Measurements from ENCODE around the gene UMOD.

DNA sequence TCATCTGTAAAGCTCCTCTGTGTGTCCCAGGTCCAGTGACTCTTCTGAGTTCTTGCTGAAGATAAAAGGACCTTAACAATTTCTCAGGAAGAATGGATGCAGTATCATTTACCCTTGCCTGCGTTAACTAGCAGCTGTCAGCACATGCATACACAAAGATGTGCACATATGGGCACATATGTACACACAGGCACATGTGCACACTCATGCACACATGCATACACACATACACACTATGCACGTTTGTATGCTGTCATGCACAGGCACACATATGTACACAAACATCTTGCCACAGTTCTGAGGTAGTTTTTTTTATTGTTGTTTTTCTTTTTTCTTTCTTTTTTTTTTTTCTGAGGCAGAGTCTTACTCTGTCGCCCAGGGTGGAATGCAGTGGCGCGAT lies 50.1 kb downstream of the UMOD start:
- TF ChIP-seq, protein P1, sequence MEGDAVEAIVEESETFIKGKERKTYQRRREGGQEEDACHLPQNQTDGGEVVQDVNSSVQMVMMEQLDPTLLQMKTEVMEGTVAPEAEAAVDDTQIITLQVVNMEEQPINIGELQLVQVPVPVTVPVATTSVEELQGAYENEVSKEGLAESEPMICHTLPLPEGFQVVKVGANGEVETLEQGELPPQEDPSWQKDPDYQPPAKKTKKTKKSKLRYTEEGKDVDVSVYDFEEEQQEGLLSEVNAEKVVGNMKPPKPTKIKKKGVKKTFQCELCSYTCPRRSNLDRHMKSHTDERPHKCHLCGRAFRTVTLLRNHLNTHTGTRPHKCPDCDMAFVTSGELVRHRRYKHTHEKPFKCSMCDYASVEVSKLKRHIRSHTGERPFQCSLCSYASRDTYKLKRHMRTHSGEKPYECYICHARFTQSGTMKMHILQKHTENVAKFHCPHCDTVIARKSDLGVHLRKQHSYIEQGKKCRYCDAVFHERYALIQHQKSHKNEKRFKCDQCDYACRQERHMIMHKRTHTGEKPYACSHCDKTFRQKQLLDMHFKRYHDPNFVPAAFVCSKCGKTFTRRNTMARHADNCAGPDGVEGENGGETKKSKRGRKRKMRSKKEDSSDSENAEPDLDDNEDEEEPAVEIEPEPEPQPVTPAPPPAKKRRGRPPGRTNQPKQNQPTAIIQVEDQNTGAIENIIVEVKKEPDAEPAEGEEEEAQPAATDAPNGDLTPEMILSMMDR (IDR thresholded peaks at IDR 0.05; ENCODE audit: insufficient read depth, low read length, poor library complexity, severe bottlenecking) = no peak
- TF ChIP-seq EZH2phosphoT487 (conservative IDR thresholded peaks at IDR 0.05; ENCODE audit: low read length) = no peak

Measured in SU-DHL-6 (cell line).